GM21576 (cell line): ENCODE results near the gene GATAD2A.

Experiments
- ATAC-seq: cut with Tn5 transposase; IDR thresholded peaks from one replicate; pipeline ENCODE4 v1.9.1; 2021; ENCODE audit warnings: mild to moderate bottlenecking, moderate library complexity; ENCODE audit not compliant: unreplicated experiment

The GATAD2A gene

GRCh38 chr19:19420570-19421298 is 15.3 kb downstream of the GATAD2A start:
- ATAC-seq = no peak

- no peak for ATAC-seq
Measured at GRCh38 chr19:19421299-19421696, 15.8 kb downstream of the GATAD2A start.

- ATAC-seq = no peak
Measured at GRCh38 chr19:19422156-19422555, 16.7 kb downstream of the GATAD2A start.

- ATAC-seq = no peak
Measured at GRCh38 chr19:19423322-19423721, 17.8 kb downstream of the GATAD2A start.

- no peak for ATAC-seq
Measured at GRCh38 chr19:19425170-19425875, 19.8 kb downstream of the GATAD2A start.

- no peak for ATAC-seq
Measured at GRCh38 chr19:19426216-19426615, 20.7 kb downstream of the GATAD2A start.

- no peak for ATAC-seq
Measured at GRCh38 chr19:19426799-19427198, 21.3 kb downstream of the GATAD2A start.

GRCh38 chr19:19427302-19427701 is 21.8 kb downstream of the GATAD2A start:
- no peak for ATAC-seq

GRCh38 chr19:19427944-19428343 is 22.5 kb downstream of the GATAD2A start:
- no peak for ATAC-seq

GRCh38 chr19:19428746-19429145 is 23.3 kb downstream of the GATAD2A start:
- ATAC-seq = no peak

GRCh38 chr19:19429361-19429760 is 23.9 kb downstream of the GATAD2A start:
- ATAC-seq = no peak

- no peak for ATAC-seq
Measured at GRCh38 chr19:19432732-19433131, 27.3 kb downstream of the GATAD2A start.

- no peak for ATAC-seq
Measured at GRCh38 chr19:19433666-19434213, 28.3 kb downstream of the GATAD2A start.

GRCh38 chr19:19434483-19435045 is 29.1 kb downstream of the GATAD2A start:
- ATAC-seq = no peak

- no peak for ATAC-seq
Measured at GRCh38 chr19:19436137-19436691, 30.7 kb downstream of the GATAD2A start.

GRCh38 chr19:19438366-19439175 is 33.1 kb downstream of the GATAD2A start:
- ATAC-seq = no peak

GRCh38 chr19:19439176-19439482 is 33.7 kb downstream of the GATAD2A start:
- no peak for ATAC-seq

GRCh38 chr19:19443283-19443682 is 37.8 kb downstream of the GATAD2A start:
- ATAC-seq = no peak

- ATAC-seq = no peak
Measured at GRCh38 chr19:19443902-19444680, 38.6 kb downstream of the GATAD2A start.

- ATAC-seq = no peak
Measured at GRCh38 chr19:19444681-19445155, 39.2 kb downstream of the GATAD2A start.
